ENCODE data around the gene TMEM208. TPM values are rescaled to one million over a fixed set of nuclear protein-coding genes. Genes with fewer than 3 reads are reported as not detected.
A peak's percentile ranks its signal among the peaks of the same experiment; 100 is the strongest.

Gene TMEM208
- total and polyA plus RNA-seq, 2 of the 13 experiments (the other 11 are each of a cell fraction or from before 2014, with no cell fraction given), result 58.8 to 72.9 TPM

GRCh38 chr16:67207249-67208091 is 19.5 kb upstream of the TMEM208 start (continued):
- TF ChIP-seq NFE2L1 (CRISPR knock-in tag; IDR thresholded peaks at IDR 0.05; ENCODE audit: borderline replicate concordance) (0 out of 2 replicates have a peak, but pooled peaks have one; percentile 26), POLR2A (IDR thresholded peaks at IDR 0.05; ENCODE audit: insufficient read depth in 1 of 2, low read depth in 2 of 2, low read length in 2 of 2) (peak in 1 of 2 experiments; percentile 49; a peak in 2 of 4 replicates), STAG1 (CRISPR knock-in tag; IDR thresholded peaks at IDR 0.05) (no peak), SYNCRIP (IDR thresholded peaks at IDR 0.05; ENCODE audit: insufficient read depth, low read depth, low read length) (no peak), ZNF75D (CRISPR knock-in tag; IDR thresholded peaks at IDR 0.05; ENCODE audit: borderline replicate concordance) (no peak), TRIM24 (CRISPR knock-in tag; IDR thresholded peaks at IDR 0.05) (no peak), SALL2 (CRISPR knock-in tag; IDR thresholded peaks at IDR 0.05) (no peak), ZMYM2 (CRISPR knock-in tag; IDR thresholded peaks at IDR 0.05) (0 out of 2 replicates have a peak, but pooled peaks have one; percentile 49), ZNF781 (CRISPR knock-in tag; IDR thresholded peaks at IDR 0.05; ENCODE audit: borderline replicate concordance, not compliant biosample characterization) (peak; percentile 27), ZNF713 (CRISPR knock-in tag; IDR thresholded peaks at IDR 0.05) (no peak), ZNF670 (CRISPR knock-in tag; IDR thresholded peaks at IDR 0.05; ENCODE audit: borderline replicate concordance) (no peak), ZNF274 (CRISPR knock-in tag; IDR thresholded peaks at IDR 0.05) (0 out of 2 replicates have a peak, but pooled peaks have one; percentile 14), ZIK1 (CRISPR knock-in tag; IDR thresholded peaks at IDR 0.05; ENCODE audit: borderline replicate concordance, low read depth) (0 out of 2 replicates have a peak, but pooled peaks have one; percentile 17), NFIC (IDR thresholded peaks at IDR 0.05; ENCODE audit: low read length) (no peak), NR2C2 (CRISPR knock-in tag; IDR thresholded peaks at IDR 0.05; ENCODE audit: borderline replicate concordance) (0 out of 2 replicates have a peak, but pooled peaks have one; percentile 52), HOXA3 (CRISPR knock-in tag; IDR thresholded peaks at IDR 0.05) (peak; percentile 73), AKAP8 (CRISPR knock-in tag; IDR thresholded peaks at IDR 0.05) (peak; percentile 67; the same call in 1 of the 2 replicates), AGO2 (optimal IDR thresholded peaks at IDR 0.05; ENCODE audit: low read depth, low read length) (peak; percentile 93)
- TF ChIP-seq, protein P1, sequence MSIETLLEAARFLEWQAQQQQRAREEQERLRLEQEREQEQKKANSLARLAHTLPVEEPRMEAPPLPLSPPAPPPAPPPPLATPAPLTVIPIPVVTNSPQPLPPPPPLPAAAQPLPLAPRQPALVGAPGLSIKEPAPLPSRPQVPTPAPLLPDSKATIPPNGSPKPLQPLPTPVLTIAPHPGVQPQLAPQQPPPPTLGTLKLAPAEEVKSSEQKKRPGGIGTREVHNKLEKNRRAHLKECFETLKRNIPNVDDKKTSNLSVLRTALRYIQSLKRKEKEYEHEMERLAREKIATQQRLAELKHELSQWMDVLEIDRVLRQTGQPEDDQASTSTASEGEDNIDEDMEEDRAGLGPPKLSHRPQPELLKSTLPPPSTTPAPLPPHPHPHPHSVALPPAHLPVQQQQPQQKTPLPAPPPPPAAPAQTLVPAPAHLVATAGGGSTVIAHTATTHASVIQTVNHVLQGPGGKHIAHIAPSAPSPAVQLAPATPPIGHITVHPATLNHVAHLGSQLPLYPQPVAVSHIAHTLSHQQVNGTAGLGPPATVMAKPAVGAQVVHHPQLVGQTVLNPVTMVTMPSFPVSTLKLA (IDR thresholded peaks at IDR 0.05), result no peak
- TF ChIP-seq, protein P2, sequence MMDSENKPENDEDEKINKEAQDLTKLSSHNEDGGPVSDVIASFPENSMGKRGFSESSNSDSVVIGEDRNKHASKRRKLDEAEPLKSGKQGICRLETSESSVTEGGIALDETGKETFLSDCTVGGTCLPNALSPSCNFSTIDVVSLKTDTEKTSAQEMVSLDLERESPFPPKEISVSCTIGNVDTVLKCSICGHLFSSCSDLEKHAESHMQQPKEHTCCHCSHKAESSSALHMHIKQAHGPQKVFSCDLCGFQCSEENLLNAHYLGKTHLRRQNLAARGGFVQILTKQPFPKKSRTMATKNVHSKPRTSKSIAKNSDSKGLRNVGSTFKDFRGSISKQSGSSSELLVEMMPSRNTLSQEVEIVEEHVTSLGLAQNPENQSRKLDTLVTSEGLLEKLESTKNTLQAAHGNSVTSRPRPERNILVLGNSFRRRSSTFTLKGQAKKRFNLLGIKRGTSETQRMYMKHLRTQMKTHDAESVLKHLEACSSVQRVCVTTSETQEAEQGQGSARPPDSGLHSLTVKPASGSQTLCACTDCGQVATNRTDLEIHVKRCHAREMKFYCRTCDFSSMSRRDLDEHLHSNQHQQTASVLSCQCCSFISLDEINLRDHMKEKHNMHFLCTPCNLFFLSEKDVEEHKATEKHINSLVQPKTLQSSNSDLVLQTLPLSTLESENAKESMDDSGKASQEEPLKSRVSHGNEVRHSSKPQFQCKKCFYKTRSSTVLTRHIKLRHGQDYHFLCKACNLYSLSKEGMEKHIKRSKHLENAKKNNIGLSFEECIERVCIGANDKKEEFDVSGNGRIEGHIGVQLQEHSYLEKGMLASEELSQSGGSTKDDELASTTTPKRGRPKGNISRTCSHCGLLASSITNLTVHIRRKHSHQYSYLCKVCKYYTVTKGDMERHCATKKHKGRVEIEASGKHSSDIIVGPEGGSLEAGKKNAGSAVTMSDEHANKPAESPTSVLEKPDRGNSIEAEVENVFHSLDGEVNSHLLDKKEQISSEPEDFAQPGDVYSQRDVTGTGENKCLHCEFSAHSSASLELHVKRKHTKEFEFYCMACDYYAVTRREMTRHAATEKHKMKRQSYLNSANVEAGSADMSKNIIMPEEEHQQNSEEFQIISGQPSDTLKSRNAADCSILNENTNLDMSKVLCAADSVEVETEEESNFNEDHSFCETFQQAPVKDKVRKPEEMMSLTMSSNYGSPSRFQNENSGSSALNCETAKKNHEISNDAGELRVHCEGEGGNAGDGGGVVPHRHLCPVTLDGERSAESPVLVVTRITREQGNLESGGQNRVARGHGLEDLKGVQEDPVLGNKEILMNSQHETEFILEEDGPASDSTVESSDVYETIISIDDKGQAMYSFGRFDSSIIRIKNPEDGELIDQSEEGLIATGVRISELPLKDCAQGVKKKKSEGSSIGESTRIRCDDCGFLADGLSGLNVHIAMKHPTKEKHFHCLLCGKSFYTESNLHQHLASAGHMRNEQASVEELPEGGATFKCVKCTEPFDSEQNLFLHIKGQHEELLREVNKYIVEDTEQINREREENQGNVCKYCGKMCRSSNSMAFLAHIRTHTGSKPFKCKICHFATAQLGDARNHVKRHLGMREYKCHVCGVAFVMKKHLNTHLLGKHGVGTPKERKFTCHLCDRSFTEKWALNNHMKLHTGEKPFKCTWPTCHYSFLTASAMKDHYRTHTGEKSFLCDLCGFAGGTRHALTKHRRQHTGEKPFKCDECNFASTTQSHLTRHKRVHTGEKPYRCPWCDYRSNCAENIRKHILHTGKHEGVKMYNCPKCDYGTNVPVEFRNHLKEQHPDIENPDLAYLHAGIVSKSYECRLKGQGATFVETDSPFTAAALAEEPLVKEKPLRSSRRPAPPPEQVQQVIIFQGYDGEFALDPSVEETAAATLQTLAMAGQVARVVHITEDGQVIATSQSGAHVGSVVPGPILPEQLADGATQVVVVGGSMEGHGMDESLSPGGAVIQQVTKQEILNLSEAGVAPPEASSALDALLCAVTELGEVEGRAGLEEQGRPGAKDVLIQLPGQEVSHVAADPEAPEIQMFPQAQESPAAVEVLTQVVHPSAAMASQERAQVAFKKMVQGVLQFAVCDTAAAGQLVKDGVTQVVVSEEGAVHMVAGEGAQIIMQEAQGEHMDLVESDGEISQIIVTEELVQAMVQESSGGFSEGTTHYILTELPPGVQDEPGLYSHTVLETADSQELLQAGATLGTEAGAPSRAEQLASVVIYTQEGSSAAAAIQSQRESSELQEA (CRISPR knock-in tag; IDR thresholded peaks at IDR 0.05; ENCODE audit: not compliant biosample characterization), result peak; percentile 81

Data from HepG2 (cell line).